Heart left ventricle (tissue), 13 donors: ENCODE measurements around the gene MAN2A2.

ENCODE experiments used
- CTCF ChIP-seq, 12 donors: fragments of 200-600 bp; sonication (generic) in 4 of 12; IDR thresholded peaks; one replicate each; pipeline versions ENCODE4 v1.5.0 to v1.8.0; 2018 to 2022; ENCODE audit warnings: antibody characterized with exemption in 12 of 12, mild to moderate bottlenecking in 5 of 12
- POLR2A ChIP-seq, 2 donors: fragments of 450-650 bp; IDR thresholded peaks; one replicate each; pipeline ENCODE4 v1.6.1; 2017; ENCODE audit warnings: antibody characterized with exemption in 2 of 2, mild to moderate bottlenecking in 2 of 2, moderate library complexity in 2 of 2
- donor health status: ischemic (EF 13 %, LVEDD 7.1; RV severe dilation, severe dysfunction).
- donor health status: DM: no; HTN: yes; CAD: no.
- donor health status: DM: no; HTN: no; CAD: no.
- donor health status: ischemic (EF 25% LVEDD 6.9; RV normal size, moderate dysfunction).
- donor health status: ischemic (EF 25% LVEDD 5.7; RV mildly dilated, moderate dysfunction).
- donor health status: ischemic (EF 35%, LVEDD 5.7; RV mildly dilated, moderate dysfunction).
- donor health status: nonischemic (EF 11% LVEDD 7.7; RV severe dilation, severe dysfunction).
- donor health status: DM: yes; HTN: yes; CAD: no.
- donor health status: PGD.
- donor health status: ischemic (EF 29% LVEDD 5.4; RV normal size, mild dysfunction).
- donor health status: nonischemic (EF 23%, LVEDD 6.1; RV moderate dilation, normal function).

- TF ChIP-seq CTCF (IDR thresholded peaks at IDR 0.05) (no peak), POLR2A (IDR thresholded peaks at IDR 0.05) (no peak)
Measured at GRCh38 chr15:90950676-90951075, 47.6 kb downstream of the MAN2A2 start.
